Fibroblast of pulmonary artery (primary cell): ENCODE results near the gene POU2F1.

Source experiments
- DNase-seq: peaks from one replicate; pipeline ENCODE4 v3.0.0-alpha.2; 2010; ENCODE audit warnings: low read depth
- H3K4me3 ChIP-seq: replicated peaks from 2 replicates; pipeline ENCODE4 v1.5.1; 2011; ENCODE audit warnings: low read depth, mild to moderate bottlenecking, control low read depth, low read length, moderate library complexity
- TF ChIP-seq, protein P1 (sequence below): IDR thresholded peaks from 2 replicates; pipeline ENCODE4 v1.5.1; 2011; ENCODE audit warnings: mild to moderate bottlenecking, control low read depth, low read length, inconsistent platforms; ENCODE audit errors: missing control alignments

Gene POU2F1

GRCh38 chr1:167289075-167289442, 68.4 kb downstream of the POU2F1 start:
- TF ChIP-seq, protein P1, sequence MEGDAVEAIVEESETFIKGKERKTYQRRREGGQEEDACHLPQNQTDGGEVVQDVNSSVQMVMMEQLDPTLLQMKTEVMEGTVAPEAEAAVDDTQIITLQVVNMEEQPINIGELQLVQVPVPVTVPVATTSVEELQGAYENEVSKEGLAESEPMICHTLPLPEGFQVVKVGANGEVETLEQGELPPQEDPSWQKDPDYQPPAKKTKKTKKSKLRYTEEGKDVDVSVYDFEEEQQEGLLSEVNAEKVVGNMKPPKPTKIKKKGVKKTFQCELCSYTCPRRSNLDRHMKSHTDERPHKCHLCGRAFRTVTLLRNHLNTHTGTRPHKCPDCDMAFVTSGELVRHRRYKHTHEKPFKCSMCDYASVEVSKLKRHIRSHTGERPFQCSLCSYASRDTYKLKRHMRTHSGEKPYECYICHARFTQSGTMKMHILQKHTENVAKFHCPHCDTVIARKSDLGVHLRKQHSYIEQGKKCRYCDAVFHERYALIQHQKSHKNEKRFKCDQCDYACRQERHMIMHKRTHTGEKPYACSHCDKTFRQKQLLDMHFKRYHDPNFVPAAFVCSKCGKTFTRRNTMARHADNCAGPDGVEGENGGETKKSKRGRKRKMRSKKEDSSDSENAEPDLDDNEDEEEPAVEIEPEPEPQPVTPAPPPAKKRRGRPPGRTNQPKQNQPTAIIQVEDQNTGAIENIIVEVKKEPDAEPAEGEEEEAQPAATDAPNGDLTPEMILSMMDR = no peak
- no peak for DNase-seq
- no peak overlapping the region for H3K4me3 ChIP-seq

- H3K4me3 ChIP-seq = no peak overlapping the region
- TF ChIP-seq, protein P1 = no peak
- DNase-seq = no peak
Observed at GRCh38 chr1:167289966-167290365, 69.3 kb downstream of the POU2F1 start.

DNA sequence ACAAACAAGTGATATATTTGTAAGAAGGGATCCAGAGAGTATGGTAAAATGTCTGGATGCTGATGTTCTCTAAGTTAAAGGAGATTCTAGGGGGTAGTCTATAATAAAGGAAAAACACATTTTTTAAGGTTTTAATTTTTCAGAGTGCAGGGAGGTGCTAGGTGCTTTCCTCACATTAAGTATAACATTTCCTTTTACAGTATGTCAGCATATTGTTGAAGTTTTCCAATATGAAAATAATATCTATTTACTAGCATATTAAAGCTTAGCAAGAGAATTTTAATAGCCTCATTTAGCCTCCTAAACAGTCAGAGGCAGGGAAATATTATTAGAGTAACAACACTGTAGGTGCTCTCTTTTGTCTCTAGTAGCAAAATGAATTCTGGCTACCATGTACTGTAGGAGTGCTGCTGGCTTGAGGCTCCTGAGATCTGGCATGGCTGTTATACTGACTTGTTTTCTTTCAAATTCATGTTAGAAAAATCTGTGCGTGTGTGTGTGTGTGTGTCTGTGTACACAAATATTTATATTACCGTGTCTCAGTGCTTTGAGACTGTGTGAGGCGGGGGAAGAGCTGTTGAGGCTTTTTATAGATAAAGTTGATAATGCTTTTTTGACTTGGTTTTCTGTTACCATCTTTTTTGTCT, 71.0 kb downstream of the POU2F1 start:
- no peak for DNase-seq
- H3K4me3 ChIP-seq = no peak overlapping the region
- TF ChIP-seq, protein P1 = no peak

DNA sequence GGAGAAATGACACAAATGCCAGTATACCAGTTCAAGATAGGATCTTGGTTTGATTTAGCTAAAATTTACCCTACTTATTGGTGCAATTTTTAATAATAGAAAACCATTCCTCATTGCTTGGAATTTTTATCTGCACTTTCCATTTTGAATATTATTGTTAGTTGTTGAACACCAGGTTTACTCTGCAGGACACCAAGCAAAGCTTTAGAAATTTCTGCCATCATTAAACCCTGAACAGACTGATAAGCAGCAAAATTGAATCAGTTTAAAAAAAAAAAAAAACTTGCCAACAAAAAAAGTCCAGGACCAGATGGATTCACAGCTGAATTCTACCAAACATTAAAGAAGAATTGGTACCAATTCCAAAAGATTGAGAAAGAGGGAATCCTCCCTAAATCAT, 71.5 kb downstream of the POU2F1 start:
- H3K4me3 ChIP-seq = no peak overlapping the region
- DNase-seq = no peak
- TF ChIP-seq, protein P1 = no peak

DNA sequence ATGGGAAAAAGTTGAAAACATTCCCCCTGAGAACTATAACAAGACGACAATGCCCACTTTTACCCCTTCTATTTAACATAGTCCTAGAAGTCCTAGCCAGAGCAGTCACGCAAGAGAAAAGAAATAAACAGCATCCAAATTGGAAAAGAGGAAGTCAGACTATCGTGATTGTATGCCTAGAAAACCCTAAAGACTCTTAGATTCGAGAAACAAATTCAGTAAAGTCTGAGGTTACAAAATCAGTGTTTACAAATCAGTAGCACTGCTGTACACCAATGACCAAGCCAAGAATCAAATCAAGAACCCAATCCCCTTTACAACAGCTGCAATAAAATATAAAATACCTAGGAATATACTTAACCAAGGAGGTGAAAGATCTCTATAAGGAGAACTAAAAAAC, 72.4 kb downstream of the POU2F1 start:
- no peak for DNase-seq
- no peak overlapping the region for H3K4me3 ChIP-seq
- TF ChIP-seq, protein P1 = no peak

DNA sequence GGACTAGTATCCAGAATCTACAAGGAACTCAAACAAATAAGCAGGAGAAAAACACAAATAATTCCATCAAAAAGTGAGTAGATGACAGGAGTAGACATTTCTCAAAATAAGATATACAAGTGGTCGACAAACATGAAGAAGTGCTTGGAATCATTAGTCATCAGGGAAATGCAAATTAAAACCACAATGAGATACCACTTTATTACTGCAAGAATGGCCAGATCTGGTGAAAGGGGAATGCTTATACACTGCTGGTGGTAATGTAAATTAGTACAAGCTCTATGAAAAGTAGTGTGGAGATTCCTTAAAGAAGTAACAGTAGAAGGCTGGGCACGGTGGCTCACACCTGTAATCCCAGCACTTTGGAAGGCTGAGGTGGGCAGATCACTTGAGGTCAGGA, 73.8 kb downstream of the POU2F1 start:
- H3K4me3 ChIP-seq = no peak overlapping the region
- no peak for DNase-seq
- TF ChIP-seq, protein P1 = no peak
